ENCODE data around the gene CECR2.

The CECR2 gene

GRCh38 chr22:17369439-17370025 lies at the start of gene CECR2:
Gene CECR2 (plus strand): TSS chr22:17369460. CDS start chr22:17369784, 324 bp downstream.
- DNase-seq (ENCODE audit: low read depth) = no peak
- TF ChIP-seq CTCF (conservative IDR thresholded peaks at IDR 0.05; ENCODE audit: control insufficient read depth, insufficient read depth, low read depth, low read length) = no peak
- H3K4me3 ChIP-seq (ENCODE audit: control insufficient read depth, low read depth, low read length) = no peak within 1 kb of the TSS

- no peak for TF ChIP-seq CTCF (conservative IDR thresholded peaks at IDR 0.05; ENCODE audit: control insufficient read depth, insufficient read depth, low read depth, low read length)
- no peak for DNase-seq (ENCODE audit: low read depth)
- no peak overlapping the region for H3K4me3 ChIP-seq (ENCODE audit: control insufficient read depth, low read depth, low read length)
Observed at GRCh38 chr22:17319546-17319945, 49.7 kb upstream of the CECR2 start.

DNA sequence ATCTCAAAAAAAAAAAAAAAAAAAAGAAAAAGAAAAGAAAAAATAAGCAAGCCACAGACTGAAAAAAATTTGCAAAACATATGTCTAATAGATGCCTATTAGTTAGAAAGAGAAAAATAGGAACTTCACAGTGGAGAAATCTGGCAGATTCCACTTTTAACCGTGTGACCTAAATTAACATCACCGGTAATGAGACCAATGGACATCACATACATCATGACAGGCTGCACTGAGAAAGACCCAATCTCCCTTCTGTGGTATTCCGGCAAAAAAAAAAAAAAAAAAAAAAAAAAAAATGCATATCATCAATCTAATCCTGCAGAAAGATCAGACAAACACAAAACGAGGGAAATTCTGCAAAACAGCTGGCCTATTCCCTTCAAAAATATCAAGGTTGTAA lies 46.7 kb upstream of the CECR2 start:
- TF ChIP-seq CTCF (conservative IDR thresholded peaks at IDR 0.05; ENCODE audit: control insufficient read depth, insufficient read depth, low read depth, low read length) = no peak
- no peak overlapping the region for H3K4me3 ChIP-seq (ENCODE audit: control insufficient read depth, low read depth, low read length)
- DNase-seq (ENCODE audit: low read depth) = no peak

GRCh38 chr22:17331690-17332089 lies 37.6 kb upstream of the CECR2 start:
- no peak overlapping the region for H3K4me3 ChIP-seq (ENCODE audit: control insufficient read depth, low read depth, low read length)
- DNase-seq (ENCODE audit: low read depth) = no peak
- TF ChIP-seq CTCF (conservative IDR thresholded peaks at IDR 0.05; ENCODE audit: control insufficient read depth, insufficient read depth, low read depth, low read length) = no peak

GRCh38 chr22:17332109-17332800 lies 37.0 kb upstream of the CECR2 start:
- H3K4me3 ChIP-seq (ENCODE audit: control insufficient read depth, low read depth, low read length) = no peak overlapping the region
- no peak for DNase-seq (ENCODE audit: low read depth)
- TF ChIP-seq CTCF (conservative IDR thresholded peaks at IDR 0.05; ENCODE audit: control insufficient read depth, insufficient read depth, low read depth, low read length) = no peak

DNA sequence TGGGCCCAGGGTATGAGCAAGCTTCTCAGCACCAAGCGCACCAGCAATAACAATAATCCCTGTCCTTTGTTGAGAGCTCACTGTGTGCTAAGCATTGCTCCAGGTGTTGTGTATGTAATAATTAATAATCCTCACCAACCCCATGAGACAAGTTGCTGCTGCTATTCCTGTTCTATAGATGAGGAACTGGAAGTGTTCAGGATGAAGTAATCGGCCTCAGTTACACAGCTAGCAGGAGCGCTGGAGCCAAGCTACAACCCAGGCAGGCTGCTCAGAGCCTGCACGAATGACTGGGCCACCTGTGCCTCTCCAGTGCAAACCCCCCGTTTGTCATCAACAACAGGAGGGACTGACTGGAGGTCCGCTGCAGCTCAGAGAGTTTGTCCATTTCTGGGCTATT lies 35.2 kb upstream of the CECR2 start:
- TF ChIP-seq CTCF (conservative IDR thresholded peaks at IDR 0.05; ENCODE audit: control insufficient read depth, insufficient read depth, low read depth, low read length) = no peak
- H3K4me3 ChIP-seq (ENCODE audit: control insufficient read depth, low read depth, low read length) = no peak overlapping the region
- no peak for DNase-seq (ENCODE audit: low read depth)

Measured in fibroblast of mammary gland (primary cell).